Right lung (tissue), 5 donors: ENCODE data around the gene WNT8A. TPM values are rescaled to one million over a fixed set of nuclear protein-coding genes. Genes with fewer than 3 reads are reported as not detected.

Experiments
- DNase-seq, 2 donors: peaks; one replicate each; pipeline ENCODE4 v3.0.0-alpha.2; 2013
- polyA plus RNA-seq, 5 donors: library from polyadenylated mRNA; unstranded; fragments of 120-200 nt; gene quantifications; one replicate each; pipeline versions ENCODE4 v1.2.1 to v1.2.3, GENCODE V29; 2013; ENCODE audit warnings: inconsistent platforms in 1 of 5, low replicate concordance in 1 of 5; ENCODE audit not compliant: insufficient read length in 5 of 5, insufficient read depth in 1 of 5

The WNT8A gene
- polyA plus RNA-seq, 5 donors, result not detected

DNA sequence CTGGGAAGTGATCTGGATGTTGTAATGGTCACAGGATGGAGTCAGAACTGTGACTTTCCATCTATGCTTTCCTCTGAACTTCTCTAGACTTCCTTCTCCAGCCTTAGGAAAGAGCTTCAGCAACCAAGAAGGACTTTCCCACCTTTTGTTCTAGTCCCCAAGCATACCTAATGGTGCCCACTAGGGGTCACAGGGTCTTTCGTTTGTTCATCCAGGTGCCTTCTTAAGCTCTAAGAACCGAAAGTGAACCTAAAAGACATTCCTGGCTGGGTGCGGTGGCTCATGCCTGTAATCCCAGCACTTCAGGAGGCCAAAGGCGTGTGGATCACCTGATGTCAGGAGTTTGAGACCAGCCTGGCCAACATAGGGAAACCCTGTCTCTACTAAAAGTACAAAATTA lies 1.8 kb upstream of the WNT8A start:
- DNase-seq, result no peak

- no peak for DNase-seq
Observed at GRCh38 chr5:138091685-138092084, 7.9 kb downstream of the WNT8A start.

- DNase-seq, result no peak
Observed at GRCh38 chr5:138092301-138092700, 8.5 kb downstream of the WNT8A start.

GRCh38 chr5:138093036-138093435 lies 9.2 kb downstream of the WNT8A start:
- no peak for DNase-seq

DNA sequence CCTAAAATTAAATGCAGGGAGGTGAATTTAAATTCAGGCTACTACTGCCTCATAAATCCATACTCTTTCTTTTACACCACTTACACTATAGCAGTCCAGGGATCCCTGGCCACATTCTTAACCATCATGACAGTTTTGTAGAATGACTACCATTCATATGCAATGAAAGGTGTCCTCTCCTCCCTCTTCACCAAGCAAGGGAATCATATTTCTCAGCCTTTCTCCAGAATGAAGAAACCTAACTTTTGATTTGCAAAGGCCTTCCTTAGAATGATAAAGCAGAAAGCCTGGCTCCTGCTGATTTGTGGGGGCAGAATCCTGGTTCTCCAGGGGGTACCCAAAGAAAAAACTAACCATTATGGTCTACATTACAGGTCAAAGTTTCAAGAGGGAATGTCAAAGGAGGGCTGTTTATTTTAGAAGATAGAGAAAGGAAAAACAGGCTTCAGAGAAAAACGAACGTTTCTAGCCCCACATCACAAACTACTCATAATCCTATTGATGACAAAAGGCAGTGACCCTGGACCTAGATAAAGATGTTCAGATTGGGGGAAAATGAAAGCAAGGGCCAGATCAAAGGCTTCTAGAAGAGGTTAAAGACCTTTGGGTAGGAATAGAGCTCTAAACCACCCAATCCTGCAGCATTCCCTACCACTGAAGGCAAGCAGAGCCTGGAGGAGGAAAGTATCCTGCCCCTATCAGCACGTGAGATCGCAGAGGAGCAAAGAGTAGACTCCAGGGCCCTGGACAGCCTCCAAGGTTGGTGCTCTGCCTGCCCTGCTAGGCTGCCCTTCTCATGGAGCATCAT lies 11.5 kb downstream of the WNT8A start:
- no peak for DNase-seq

DNA sequence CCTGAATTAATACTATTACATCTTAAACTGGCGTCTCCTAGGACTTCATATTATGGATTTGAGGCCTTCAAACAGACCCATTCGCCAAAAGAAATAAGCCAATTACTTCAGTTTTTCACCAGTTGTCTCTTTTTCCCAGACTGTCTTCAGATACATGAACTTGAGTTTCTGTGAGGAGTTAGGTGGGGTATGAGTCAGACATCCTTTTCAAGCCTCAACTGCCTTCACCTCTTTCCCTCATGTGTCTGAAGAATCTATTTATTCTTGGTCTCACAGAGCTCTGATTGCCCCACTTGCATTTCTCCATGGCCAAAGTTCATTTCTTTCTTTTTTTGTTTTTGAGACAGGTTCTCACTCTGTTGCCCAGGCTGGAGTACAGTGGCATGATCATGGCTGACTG lies 12.5 kb downstream of the WNT8A start:
- DNase-seq, result no peak

GRCh38 chr5:138096997-138097828 lies 13.4 kb downstream of the WNT8A start:
- DNase-seq, result no peak

DNA sequence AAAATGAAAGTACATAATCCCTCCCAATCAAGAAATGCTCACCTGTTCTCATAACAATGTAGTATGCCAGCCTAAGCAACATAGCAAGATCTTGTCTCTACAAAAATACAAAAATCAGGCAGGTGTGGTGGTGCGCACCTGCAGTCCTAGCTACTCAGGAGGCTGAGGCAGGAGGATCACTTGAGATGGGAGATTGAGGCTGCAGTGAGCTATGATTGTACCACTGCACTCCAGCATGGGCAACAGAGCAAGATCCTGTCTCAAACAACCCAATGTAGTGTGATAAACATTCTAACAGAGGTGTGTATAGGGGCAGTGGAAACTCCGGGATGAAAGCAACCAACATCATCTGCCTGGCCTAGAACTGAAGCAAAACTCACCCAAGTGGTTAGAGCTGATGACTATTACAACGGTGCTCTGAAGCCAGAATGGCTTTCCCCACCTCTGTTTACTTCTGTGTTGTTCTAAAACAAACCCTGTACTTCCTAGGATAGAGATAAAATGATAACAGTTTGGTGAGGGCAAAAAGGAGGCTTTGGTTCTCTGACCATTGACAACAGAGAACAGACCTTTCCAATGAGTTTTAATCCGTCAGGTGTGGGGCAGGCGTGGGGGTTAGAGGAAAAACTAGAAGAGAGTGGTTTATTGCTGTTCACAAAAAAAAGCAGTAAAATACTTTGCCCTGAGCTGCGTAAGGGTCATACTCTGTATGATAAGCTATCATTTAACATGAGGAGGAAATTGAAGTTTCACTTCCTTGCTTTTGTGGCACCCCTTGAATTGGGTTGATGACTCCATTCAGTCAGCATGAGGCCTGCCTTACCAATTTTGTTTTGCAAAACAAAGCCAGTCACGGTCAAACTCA lies 18.9 kb downstream of the WNT8A start:
- no peak for DNase-seq

GRCh38 chr5:138103319-138103637 lies 19.4 kb downstream of the WNT8A start:
- DNase-seq, result no peak

- DNase-seq, result no peak
Observed at GRCh38 chr5:138105709-138106108, 21.9 kb downstream of the WNT8A start.

- DNase-seq, result peak; percentile 2 to 4
Observed at GRCh38 chr5:138107213-138107612, 23.4 kb downstream of the WNT8A start.

GRCh38 chr5:138109463-138110265 lies 25.8 kb downstream of the WNT8A start:
- no peak for DNase-seq

DNA sequence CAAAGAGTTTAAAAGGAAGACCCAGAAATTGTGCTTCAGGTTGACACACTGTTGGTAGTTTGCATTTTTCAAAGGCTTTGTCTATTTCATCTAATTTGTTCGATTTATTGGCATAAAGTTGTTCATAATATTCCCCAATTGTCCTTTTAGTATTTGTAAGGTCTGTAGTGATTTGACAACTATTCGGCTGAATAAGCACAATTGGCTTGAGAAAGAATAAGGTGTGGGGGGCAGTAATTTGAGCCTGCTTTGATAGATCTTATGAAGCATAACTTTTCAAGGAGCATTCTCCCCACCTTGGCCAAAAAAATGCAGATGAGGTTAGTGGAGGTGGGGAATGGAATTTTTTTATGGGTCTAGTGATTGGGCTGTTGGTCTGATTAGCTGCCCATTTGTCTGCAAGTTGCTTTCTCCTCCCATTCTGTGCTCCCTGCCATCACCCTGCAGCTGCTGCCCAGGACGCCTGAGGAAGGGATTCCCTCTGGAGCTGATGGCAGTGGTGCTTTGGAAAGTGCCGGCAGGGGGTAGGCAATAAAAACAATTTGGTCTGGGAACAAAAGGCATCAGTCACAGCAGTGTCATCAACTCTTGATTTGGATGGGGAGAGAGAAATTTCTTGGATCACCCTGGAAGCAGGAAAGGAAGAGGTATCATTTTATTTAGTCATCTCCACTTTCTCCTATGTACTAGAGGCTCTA lies 26.6 kb downstream of the WNT8A start:
- DNase-seq, result no peak

DNA sequence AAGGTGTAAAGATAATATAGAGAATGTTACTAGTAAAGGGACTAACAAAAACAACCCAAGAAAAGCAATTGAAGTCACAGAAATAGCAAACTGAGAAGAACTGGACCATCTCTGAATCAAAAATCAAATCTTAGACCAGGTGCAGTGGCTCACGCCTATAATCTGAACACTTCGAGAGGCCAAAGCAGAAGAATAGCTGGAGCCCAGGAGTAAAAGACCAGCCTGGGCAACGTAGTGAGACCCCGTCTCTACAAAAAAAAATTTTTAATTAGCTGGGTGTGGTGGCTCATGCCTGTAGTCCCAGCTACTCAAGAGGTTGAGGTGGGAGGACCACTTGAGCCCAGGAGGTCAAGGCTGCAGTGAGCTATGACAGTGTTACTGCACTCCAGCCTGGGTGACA lies 27.3 kb downstream of the WNT8A start:
- DNase-seq, result no peak

GRCh38 chr5:138111937-138112336 lies 28.1 kb downstream of the WNT8A start:
- no peak for DNase-seq

GRCh38 chr5:138115254-138115653 lies 31.4 kb downstream of the WNT8A start:
- no peak for DNase-seq

- DNase-seq, result no peak
Observed at GRCh38 chr5:138128334-138128733, 44.5 kb downstream of the WNT8A start.

DNA sequence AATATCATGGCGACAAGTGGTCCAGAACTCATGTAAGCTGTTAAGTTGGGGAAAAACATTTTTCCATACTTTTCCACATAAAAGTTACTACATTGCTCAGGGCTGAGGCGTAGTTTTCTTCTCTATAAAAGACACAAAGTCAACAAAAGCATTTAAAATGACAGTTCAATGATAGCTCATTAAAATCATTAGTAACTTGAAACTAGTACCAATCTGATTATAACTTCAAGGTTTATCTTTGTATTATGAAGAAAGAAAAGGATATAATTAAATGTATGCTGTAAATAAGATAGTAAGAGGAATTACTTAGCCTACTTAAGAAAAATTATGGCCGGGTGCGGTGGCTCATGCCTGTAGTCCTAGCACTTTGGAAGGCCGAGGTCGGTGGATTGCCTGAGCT lies 45.5 kb downstream of the WNT8A start:
- DNase-seq, result no peak

GRCh38 chr5:138132543-138132942 lies 48.7 kb downstream of the WNT8A start:
- no peak for DNase-seq

DNA sequence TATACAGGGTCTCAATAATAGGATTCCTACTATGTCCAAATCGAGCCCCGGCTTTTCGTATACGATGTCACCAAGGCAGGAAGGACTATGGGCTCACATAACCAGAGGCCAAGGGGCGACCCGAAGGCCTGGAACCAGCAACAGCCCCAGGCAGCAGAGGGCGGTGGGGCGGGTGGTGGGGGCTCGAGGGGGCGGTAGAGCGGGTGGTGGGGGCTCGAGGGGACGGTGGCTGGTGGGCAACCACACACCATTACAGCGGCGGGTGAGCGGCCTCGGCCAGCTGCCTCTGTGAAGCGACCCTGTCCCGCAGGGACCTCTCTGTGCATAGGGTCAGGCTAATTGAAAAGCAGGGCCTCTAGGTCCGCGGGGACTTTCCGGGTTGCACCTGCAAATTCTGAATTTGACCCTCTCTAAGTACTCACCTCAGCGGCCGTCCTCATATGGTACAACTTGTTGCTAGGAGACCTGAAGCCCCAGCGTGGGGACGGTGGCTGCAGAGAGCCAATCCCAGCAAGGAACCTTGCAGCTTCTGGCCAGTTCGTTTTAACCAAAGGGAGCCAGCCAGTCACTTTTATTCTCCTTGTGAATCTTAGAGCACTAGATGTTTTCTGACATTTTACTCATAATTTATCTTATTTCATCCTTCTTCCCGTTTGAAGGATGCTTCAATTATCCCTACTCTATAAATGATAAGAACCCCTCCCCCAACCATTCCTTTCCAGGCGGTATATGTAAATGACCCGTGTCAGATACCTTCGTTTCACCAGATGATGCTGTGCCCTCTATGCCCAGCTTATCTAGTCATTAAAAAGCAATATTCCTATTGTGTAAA lies 55.3 kb downstream of the WNT8A start, which contains the start of gene NME5:
TSS of gene NME5 (minus strand) at position 480 of the 832 bp plus-strand sequence. CDS start 648 bp downstream, outside the sequence.
- peak; percentile 46 to 62 for DNase-seq
